Neural cell (in vitro differentiated cells): ENCODE data around the gene LHX4. TPM values are rescaled to one million over a fixed set of nuclear protein-coding genes. Genes with fewer than 3 reads are reported as not detected.

Experiments used
- H2AFZ ChIP-seq: fragments of 200-600, 300-800 bp; sonication (generic), shearing (Covaris generic); 2 replicates; pipeline ENCODE4 v1.6.0; 2014; ENCODE audit warnings: low read depth, mild to moderate bottlenecking, antibody characterized with exemption, low read length, moderate library complexity
- H3F3A ChIP-seq: fragments of 200-600 bp; shearing (Covaris generic); 2 replicates; pipeline ENCODE4 v1.6.1; 2016; ENCODE audit warnings: mild to moderate bottlenecking, moderate library complexity, mixed read lengths, antibody characterized with exemption, low read length; ENCODE audit not compliant: insufficient read depth, poor library complexity, severe bottlenecking
- H3K27ac ChIP-seq: fragments of 200-600, 300-800 bp; sonication (generic), shearing (Covaris generic); 2 replicates; pipeline ENCODE4 v1.5.1; 2014; ENCODE audit warnings: mild to moderate bottlenecking, low read length, moderate library complexity
- H3K27me3 ChIP-seq: fragments of 300-800, 200-600 bp; sonication (generic), shearing (Covaris generic); 2 replicates; pipeline ENCODE4 v1.6.0; 2014; ENCODE audit warnings: mild to moderate bottlenecking, low read depth, low read length, moderate library complexity; ENCODE audit not compliant: insufficient read depth
- H3K36me3 ChIP-seq: fragments of 300-800, 200-600 bp; sonication (generic), shearing (Covaris generic); 2 replicates; pipeline ENCODE4 v1.5.1; 2014; ENCODE audit warnings: mild to moderate bottlenecking, antibody characterized with exemption, low read length, moderate library complexity; ENCODE audit not compliant: insufficient read depth
- H3K4me2 ChIP-seq: fragments of 300-800, 200-600 bp; sonication (generic), shearing (Covaris generic); 2 replicates; pipeline ENCODE4 v1.6.0; 2014; ENCODE audit warnings: mild to moderate bottlenecking, low read length
- H3K4me3 ChIP-seq: fragments of 300-800, 200-600 bp; sonication (generic), shearing (Covaris generic); 2 replicates; pipeline ENCODE4 v1.5.1; 2014; ENCODE audit warnings: mild to moderate bottlenecking, low read length, moderate library complexity
- H3K79me2 ChIP-seq: fragments of 200-600 bp; shearing (Covaris generic); replicated peaks from 2 replicates; pipeline ENCODE4 v1.6.0; 2014; ENCODE audit warnings: mild to moderate bottlenecking, low read length, moderate library complexity; ENCODE audit not compliant: insufficient read depth
- H3K9ac ChIP-seq: fragments of 300-800, 200-600 bp; sonication (generic), shearing (Covaris generic); 2 replicates; pipeline ENCODE4 v1.6.1; 2016; ENCODE audit warnings: mild to moderate bottlenecking, low read length, mixed read lengths
- H3K9me2 ChIP-seq: fragments of 200-600 bp; shearing (Covaris generic); 2 replicates; pipeline ENCODE4 v1.6.1; 2016; ENCODE audit warnings: mild to moderate bottlenecking, low read length, mixed read lengths; ENCODE audit not compliant: insufficient read depth
- H3K9me3 ChIP-seq: fragments of 200-600, 300-800 bp; sonication (generic), shearing (Covaris generic); 2 replicates; pipeline ENCODE4 v1.6.1; 2016; ENCODE audit warnings: mild to moderate bottlenecking, mixed run types, low read length, moderate library complexity, mixed read lengths
- H4K20me1 ChIP-seq: fragments of 200-600 bp; shearing (Covaris generic); 2 replicates; pipeline ENCODE4 v1.6.1; 2016; ENCODE audit warnings: mild to moderate bottlenecking, mixed run types; ENCODE audit not compliant: insufficient read depth
- CTCF ChIP-seq: fragments of 450-650 bp; IDR thresholded peaks from 2 replicates; pipeline ENCODE4 v1.5.1; 2014; ENCODE audit warnings: antibody characterized with exemption, mild to moderate bottlenecking, moderate library complexity; ENCODE audit not compliant: poor library complexity, severe bottlenecking
- EP300 ChIP-seq: fragments of 450-650 bp; conservative IDR thresholded peaks from 2 replicates; pipeline ENCODE4 v1.6.1; 2014; ENCODE audit warnings: antibody characterized with exemption, mild to moderate bottlenecking, moderate library complexity; ENCODE audit not compliant: poor library complexity, severe bottlenecking
- EZH2 ChIP-seq: fragments of 200-600, 300-800 bp; shearing (Covaris generic), sonication (generic); IDR thresholded peaks from 2 replicates; pipeline ENCODE4 v1.6.1; 2014; ENCODE audit warnings: antibody characterized with exemption, low read length, borderline replicate concordance, mild to moderate bottlenecking; ENCODE audit not compliant: insufficient read depth, poor library complexity, severe bottlenecking
- MXI1 ChIP-seq: fragments of 450-650 bp; conservative IDR thresholded peaks from 2 replicates; pipeline ENCODE4 v1.6.1; 2014; ENCODE audit warnings: antibody characterized with exemption, mild to moderate bottlenecking; ENCODE audit not compliant: poor library complexity, severe bottlenecking
- POLR2AphosphoS5 ChIP-seq: IDR thresholded peaks from 2 replicates; pipeline ENCODE4 v1.6.1; 2012
- RAD21 ChIP-seq: fragments of 450-650 bp; conservative IDR thresholded peaks from 2 replicates; pipeline ENCODE4 v1.6.1; 2014; ENCODE audit warnings: antibody characterized with exemption, mild to moderate bottlenecking, moderate library complexity
- REST ChIP-seq: IDR thresholded peaks from 2 replicates; pipeline ENCODE4 v1.6.1; 2012; ENCODE audit warnings: borderline replicate concordance
- SMC3 ChIP-seq: fragments of 450-650 bp; conservative IDR thresholded peaks from 2 replicates; pipeline ENCODE4 v1.6.1; 2014; ENCODE audit warnings: antibody characterized with exemption, mild to moderate bottlenecking, moderate library complexity; ENCODE audit not compliant: poor library complexity
- TAF1 ChIP-seq: IDR thresholded peaks from 2 replicates; pipeline ENCODE4 v1.6.1; 2012; ENCODE audit warnings: low read depth
- polyA plus RNA-seq: library from polyadenylated mRNA; depleted of rRNA; stranded (reverse); fragments of >200 nt; gene quantifications from 2 replicates; pipeline ENCODE4 v1.2.3, GENCODE V29; 2014

The LHX4 gene
- polyA plus RNA-seq, 1 donor from 2014 or later = not detected

GRCh38 chr1:180219776-180220175 is 10.3 kb upstream of the LHX4 start (continued):
- no peak for TF ChIP-seq CTCF

- Histone ChIP-seq H3K9ac (no peak overlapping the region), H3K27me3 (peaks cover 15% of the 10 kb centered on the region), H4K20me1 (no peaks in the 10 kb centered on the region), H3K4me2 (no peak overlapping the region), H2AFZ (no peak overlapping the region), H3K9me3 (no peaks in the 10 kb centered on the region), H3K36me3 (no peaks in the 10 kb centered on the region), H3K79me2 (no peaks in the 10 kb centered on the region), H3K4me3 (no peak overlapping the region), H3F3A (no peaks in the 10 kb centered on the region), H3K27ac (no peak overlapping the region), H3K9me2 (no peaks in the 10 kb centered on the region)
- no peak for TF ChIP-seq MXI1
- TF ChIP-seq POLR2AphosphoS5 = no peak
- no peak for TF ChIP-seq EP300
- no peak for TF ChIP-seq TAF1
- TF ChIP-seq REST = no peak
- TF ChIP-seq CTCF = no peak
- TF ChIP-seq SMC3 = no peak
- TF ChIP-seq EZH2 = no peak
- TF ChIP-seq RAD21 = no peak
Measured at GRCh38 chr1:180221462-180221861, 8.6 kb upstream of the LHX4 start.

- H3F3A ChIP-seq = no peaks in the 10 kb centered on the region
- TF ChIP-seq EP300 = no peak
- TF ChIP-seq REST = no peak
- TF ChIP-seq MXI1 = no peak
- TF ChIP-seq POLR2AphosphoS5 = no peak
- no peak for TF ChIP-seq SMC3
- no peak for TF ChIP-seq CTCF
- no peak for TF ChIP-seq TAF1
- TF ChIP-seq EZH2 = no peak
- no peak for TF ChIP-seq RAD21
- no peaks in the 10 kb centered on the region for H3K36me3 ChIP-seq
- H3K4me2 ChIP-seq = no peak overlapping the region
- no peaks in the 10 kb centered on the region for H3K9me2 ChIP-seq
- no peaks in the 10 kb centered on the region for H3K9me3 ChIP-seq
- no peaks in the 10 kb centered on the region for H4K20me1 ChIP-seq
- no peak overlapping the region for H3K9ac ChIP-seq
- H2AFZ ChIP-seq = no peak overlapping the region
- H3K79me2 ChIP-seq = no peaks in the 10 kb centered on the region
- H3K27ac ChIP-seq = no peak overlapping the region
- H3K27me3 ChIP-seq = peaks cover 48% of the 10 kb centered on the region
- H3K4me3 ChIP-seq = no peak overlapping the region
Measured at GRCh38 chr1:180224902-180225301, 5.2 kb upstream of the LHX4 start.
